HG03095 (cell line): Measurements from ENCODE around the gene GRIA1.
A peak's percentile ranks its signal among the peaks of the same experiment; 100 is the strongest.

Experiments used
- ATAC-seq: cut with Tn5 transposase; IDR thresholded peaks from one replicate; pipeline ENCODE4 v1.9.1; 2021; ENCODE audit warnings: moderate library complexity; ENCODE audit not compliant: unreplicated experiment

GRIA1 gene

DNA sequence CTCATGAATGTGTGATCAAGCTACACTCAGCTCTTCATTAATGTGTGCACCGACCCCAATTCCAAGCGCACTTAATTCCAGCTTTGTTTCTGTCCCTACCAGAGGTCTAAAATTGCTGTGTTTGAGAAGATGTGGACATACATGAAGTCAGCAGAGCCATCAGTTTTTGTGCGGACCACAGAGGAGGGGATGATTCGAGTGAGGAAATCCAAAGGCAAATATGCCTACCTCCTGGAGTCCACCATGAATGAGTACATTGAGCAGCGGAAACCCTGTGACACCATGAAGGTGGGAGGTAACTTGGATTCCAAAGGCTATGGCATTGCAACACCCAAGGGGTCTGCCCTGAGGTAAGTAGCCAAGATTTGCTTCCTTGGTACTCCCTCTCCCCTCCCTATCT, 279.6 kb downstream of the GRIA1 start:
- no peak for ATAC-seq

GRCh38 chr5:153774686-153775085, 284.2 kb downstream of the GRIA1 start:
- no peak for ATAC-seq

GRCh38 chr5:153775923-153776322, 285.5 kb downstream of the GRIA1 start:
- ATAC-seq = no peak

DNA sequence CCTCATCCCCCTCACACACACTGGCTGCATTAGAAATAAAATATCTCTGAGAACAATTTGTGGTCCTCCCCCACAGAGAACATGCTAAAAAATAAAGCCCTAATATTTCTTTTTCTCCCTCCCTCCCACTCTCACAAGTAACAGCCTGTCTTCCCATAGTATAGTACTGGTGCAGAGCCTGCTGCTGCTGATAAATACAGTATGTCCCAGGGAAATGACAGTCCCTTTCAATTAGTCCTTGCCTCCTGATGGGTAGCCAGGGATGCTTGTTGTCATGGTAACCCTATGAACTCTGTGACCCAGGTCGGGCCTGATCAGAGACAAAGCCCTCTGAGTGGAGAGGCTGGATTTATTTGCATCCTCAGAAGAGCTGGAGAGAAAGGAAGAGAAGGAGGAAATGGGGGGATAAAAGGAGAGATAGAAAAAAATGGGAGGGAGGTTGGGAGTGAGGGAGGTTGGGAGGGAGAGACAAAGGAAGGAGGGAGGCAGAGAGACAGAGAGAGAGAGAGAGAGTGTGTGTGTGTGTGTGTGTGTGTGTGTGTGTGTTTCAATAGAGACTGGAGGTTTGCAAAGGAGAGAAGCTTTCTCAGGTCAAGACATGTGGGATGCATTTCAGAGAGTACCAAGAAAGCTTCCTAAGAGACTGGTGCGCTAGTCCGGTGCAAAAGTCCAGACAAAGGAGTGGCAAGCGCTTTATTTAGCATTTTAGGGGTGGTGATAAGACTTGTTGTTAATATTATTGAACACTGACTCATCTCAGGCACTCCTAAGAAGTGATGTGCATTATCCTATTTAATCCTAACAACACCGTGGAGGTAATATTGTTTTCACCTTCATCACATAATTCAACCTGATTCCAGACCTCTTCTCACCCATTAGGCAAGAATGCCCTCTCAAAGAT, 287.5 kb downstream of the GRIA1 start:
- ATAC-seq = no peak

DNA sequence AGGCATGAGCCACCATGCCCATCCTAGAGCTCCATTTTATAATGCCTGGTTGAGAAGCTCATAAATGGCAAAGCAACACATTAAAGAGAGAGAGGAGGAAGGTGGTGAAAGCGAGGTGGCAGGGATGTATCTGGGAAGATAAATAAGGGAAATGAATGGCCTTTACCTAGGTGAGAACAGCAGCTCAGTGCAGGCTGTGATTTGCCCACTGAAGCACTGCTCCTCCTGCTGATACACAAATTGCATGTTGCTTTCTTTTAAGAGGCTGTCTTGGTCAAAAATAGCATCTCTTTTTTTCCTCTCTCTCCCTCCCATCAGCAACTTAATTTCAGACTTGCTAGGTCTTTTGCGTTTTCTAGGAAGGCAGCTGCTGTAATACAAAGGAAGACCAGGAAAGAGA, 289.4 kb downstream of the GRIA1 start:
- no peak for ATAC-seq

DNA sequence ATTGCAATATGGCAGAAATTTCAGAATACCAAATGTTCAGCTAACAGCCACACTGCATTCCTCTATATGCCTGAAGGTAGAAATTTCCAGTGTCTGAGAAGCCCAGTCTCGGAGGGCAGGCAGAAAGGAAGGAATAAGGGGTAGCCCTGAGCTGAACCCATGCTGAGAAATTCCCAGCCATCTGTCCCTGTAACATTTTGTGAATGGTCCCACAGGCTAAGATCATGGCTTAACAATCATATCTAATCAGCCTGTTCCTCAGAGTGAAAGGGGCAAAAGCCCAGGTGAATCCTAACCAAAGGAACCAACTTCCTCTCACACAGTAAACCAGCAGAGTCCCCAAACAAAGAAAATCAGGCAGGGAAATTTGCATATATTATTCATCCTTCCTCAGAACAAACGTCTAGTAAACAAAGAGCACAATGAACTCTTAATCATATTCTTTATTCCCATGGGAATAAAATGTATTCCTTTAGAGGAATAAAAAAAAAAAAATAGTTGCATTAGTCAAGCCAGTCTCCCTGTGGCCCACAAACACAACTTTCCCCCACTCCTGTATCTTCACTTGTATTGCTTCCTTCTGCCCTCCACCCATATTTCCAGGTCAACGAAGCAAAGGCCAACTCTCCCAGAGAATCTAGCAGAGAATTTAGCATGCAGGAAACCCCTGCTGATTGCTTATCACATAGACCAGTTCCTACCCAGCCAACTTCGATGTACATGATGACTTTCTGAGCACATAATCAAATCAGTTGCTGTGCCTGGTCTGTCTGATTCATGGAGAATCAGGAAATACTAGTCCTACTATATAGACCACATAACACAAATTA, 290.6 kb downstream of the GRIA1 start:
- ATAC-seq = no peak

DNA sequence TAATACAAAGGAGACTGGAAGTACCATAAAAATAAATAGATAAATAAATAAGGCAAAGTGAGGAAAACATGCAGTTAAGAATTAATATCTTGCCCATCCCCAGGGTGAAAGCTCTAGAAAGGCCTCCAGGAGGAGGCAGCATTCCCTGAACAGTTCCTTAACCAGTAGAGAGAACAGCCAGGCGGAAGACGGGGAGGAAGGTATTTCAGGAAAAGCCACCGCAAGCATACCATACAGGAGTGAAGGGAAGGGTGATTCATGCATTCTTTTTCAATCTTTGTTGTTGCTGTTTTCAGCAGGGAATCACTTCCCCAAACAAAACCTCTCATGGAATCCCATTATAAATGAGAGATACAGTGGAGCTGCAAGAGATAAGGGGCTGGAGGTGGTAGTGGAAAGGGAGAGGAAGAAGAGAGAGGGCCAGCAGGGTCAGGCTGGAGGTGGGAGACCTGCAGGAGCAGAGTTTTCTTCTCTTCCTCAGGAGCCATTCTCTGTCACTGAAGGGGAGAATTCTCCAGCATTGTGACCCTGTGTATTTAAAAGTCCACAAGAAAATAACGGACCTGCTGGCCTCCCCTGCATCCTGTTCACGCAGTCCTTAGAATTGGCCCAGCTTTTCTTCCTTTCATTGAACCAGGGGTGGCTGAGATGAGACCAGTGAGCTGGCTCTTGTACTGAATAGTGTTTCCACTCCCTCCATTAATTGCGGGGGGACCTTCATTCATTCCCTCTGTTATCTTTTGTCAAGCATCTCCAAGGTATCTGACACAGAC, 292.3 kb downstream of the GRIA1 start:
- ATAC-seq = no peak

DNA sequence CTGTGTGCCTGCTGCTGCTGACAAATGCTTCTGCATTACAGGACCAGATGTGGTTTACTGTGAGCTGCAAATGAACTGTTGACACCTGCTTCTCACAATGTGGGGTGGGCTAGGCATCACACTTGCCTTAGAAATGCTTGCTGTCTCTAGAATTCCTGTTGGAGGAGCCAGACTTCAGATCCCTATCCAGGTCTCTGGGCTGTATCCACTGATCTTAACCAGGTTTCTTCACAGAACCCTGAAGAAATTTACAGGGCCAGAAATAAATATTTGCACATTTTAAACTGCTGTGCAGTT, 292.8 kb downstream of the GRIA1 start:
- no peak for ATAC-seq

- ATAC-seq = no peak
Observed at GRCh38 chr5:153784277-153784676, 293.8 kb downstream of the GRIA1 start.

DNA sequence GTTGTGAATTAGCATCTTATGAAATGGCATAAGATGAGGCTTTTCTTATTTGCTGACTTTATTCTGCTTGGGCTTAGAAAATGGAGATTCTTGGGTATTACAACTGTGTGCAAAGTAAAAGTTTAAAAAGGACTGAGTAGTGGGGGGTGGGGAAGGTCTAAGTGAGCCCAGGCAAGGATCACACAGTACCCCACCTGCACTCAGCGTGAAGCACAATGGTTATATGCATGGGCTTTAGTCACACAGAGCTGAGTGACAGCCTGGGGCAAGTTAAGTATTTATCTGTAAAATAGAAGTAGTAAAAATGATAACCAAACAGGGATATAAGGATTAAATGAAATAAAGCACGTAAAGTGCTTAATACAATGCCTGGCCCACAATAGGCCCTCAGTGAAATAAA, 300.9 kb downstream of the GRIA1 start:
- ATAC-seq = no peak

DNA sequence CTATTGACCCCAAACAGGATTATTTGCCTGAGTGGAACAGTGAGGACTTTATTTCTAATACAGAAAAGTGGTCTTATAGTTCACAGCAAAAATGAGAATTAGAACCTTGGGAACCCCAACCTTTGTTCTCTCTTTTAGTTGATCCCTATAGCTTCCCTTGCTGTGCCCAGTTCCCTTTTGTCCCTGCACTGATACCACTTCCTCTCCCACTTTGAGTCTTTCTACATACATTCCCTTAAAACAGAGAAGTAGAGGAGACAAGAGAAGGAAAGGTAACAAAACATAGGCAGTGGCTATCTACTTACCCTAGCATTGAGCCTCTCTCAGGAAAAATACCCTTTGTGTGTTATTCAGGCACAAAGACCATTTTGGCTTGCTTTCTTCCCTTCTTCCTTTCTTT, 301.8 kb downstream of the GRIA1 start:
- ATAC-seq = no peak

DNA sequence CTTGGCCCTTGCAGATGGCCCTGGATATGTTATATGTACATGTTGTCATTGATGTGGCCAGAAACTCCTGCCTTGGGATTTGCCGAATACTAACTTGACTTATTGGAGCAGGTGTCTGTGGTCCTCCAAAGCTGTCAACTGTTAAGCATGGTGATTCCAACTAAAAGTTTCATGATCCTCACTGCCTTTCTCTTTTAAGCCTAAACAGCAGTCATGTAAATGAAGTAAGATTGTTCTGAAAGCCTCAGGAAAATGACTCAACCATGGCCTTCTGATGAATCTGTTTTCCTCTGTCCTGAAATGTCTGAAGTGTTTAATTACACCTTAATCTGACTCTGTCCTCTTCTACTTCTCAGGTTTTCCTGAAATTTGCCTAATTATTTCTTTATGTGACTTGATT, 303.2 kb downstream of the GRIA1 start:
- no peak for ATAC-seq

DNA sequence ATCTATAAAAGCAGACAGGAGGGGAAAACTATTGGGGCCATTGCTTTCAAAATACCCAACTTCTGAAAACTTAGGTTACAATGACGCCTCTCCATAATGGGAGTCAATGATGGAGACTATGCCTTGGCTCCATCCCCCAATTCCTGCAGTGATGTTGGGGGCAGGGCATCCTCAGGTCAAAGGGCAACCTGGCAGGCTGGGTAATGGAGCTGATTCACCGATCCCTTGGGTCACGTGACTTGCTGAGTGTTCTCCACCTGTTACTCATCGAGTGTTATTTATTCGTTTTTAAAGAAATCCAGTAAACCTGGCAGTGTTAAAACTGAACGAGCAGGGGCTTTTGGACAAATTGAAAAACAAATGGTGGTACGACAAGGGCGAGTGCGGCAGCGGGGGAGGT, 303.9 kb downstream of the GRIA1 start:
- no peak for ATAC-seq

GRCh38 chr5:153796527-153796926, 306.1 kb downstream of the GRIA1 start:
- no peak for ATAC-seq

GRCh38 chr5:153797484-153797883, 307.0 kb downstream of the GRIA1 start:
- ATAC-seq = peak; percentile 98

DNA sequence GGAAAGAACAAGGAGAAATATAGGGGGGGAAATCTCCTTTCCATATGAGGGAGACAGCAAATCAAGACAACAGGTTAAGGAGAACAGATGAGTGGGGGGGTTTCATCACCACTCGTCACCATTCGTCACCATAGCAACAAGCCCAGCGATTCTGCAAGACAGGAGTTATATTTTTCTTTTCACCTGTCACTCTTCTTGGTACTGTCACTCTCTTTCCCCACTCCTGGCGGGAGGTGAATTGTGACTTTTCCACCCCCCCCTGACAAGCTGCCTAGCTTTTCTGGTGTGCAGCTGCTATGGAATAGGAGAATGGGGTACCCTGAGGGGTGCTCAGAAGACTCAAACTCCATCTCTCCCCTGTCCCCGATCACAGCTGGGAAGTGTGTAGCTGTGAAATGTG, 308.4 kb downstream of the GRIA1 start:
- no peak for ATAC-seq

DNA sequence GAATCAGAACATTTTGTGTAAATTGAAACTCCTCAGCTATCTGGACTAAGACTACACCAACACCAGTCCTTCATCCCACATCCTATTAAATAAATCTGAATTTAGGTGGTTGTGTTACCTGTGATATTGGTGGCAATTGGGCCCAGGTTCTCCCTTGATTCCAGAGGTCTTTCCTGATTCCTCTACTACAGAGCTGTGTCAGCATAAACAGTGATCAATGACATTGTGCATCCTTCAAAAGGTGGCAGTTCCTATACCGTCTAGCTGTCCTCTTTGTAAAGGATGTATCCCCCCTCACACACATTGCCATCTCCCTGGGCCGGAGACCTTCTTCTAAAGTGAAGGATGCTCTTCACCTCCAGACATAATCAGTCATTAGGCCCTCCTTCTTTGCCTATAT, 309.0 kb downstream of the GRIA1 start:
- ATAC-seq = no peak

DNA sequence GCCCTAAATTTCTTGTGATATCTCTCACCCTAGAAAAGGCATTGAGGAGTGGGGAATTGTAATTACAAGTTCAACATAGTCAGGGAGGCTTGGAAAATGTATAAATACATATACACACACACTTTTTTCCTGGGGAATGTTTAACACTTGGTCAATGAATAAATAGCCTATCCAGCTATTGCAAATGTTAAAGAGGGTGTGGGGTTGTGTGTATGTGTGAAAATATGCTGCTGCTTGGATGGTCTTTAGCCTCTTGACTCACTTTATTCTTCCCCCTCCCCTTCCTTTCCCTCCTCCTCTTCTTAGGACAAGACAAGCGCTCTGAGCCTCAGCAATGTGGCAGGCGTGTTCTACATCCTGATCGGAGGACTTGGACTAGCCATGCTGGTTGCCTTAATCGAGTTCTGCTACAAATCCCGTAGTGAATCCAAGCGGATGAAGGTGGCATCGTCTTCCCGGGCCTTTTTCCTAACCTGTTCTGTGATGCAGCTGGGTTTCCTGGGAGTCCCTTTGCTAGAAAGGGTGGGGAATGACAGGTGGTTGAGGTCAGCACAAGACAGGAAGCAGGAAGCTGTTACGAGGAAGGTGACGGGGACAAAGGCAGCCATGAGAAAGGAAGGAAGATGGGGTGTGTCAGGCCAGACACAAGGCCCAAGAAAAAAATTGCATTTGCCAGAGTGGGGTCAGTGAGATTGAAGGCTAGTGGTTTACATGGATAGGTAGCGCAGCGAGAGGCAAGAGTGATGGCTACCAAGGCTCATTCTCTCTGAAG, 311.8 kb downstream of the GRIA1 start:
- no peak for ATAC-seq

GRCh38 chr5:153807801-153808200, 317.3 kb downstream of the GRIA1 start:
- no peak for ATAC-seq

- ATAC-seq = no peak
Observed at GRCh38 chr5:153809166-153809565, 318.7 kb downstream of the GRIA1 start.

DNA sequence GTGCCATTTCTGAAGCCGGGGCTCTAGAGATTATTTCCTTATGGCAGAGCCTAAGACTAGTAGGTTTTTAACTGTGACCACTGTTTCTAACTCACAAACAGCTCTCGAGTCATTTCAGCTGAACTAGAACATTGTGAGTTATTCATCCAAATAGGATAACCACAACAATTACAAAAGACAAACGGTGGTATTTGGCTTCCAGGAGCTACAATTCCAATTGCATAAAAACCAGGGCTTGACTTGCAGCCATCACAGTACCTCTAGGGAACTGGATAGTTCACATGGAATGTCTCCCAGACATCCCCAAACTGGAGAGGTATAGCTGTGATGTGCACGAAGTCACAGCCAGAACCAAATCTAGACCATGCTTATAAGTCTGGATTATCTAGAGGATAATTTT, 323.4 kb downstream of the GRIA1 start:
- ATAC-seq = no peak
